ENCODE data around the gene ADGRD1.
"Not testable (repeated sequence)": the region's sequence is repeated elsewhere in the genome, so short reads cannot be mapped to it uniquely, and the experiment has no call there.

The ADGRD1 gene

GRCh38 chr12:130953771-130954543 is at the start of gene ADGRD1:
ADGRD1 (plus strand) TSS chr12:130953907; CDS start chr12:130954466, 559 bp downstream.
- Histone ChIP-seq H3K9me2 (ENCODE audit: low read depth, low read length) (no peaks in the 10 kb centered on the region), H3K36me3 (ENCODE audit: insufficient read depth, low read length) (no peaks in the 10 kb centered on the region), H3K4me1 (ENCODE audit: insufficient read depth, low read length, severe bottlenecking) (no peaks in the 10 kb centered on the region), H3K9ac (ENCODE audit: low read length) (no peak within 1 kb of the TSS), H3K4me2 (ENCODE audit: low read length) (no peak within 1 kb of the TSS), H3K27ac (ENCODE audit: low read depth, low read length, poor library complexity, severe bottlenecking) (no peak within 1 kb of the TSS), H3K4me3 (ENCODE audit: low read depth, low read length, poor library complexity, severe bottlenecking) (no peak within 1 kb of the TSS), H2AFZ (ENCODE audit: low read length) (no peak within 1 kb of the TSS), H4K20me1 (ENCODE audit: insufficient read depth, low read length) (no peaks in the 10 kb centered on the region), H3F3A (ENCODE audit: insufficient read depth, low read length) (no peaks in the 10 kb centered on the region), H3K27me3 (ENCODE audit: insufficient read depth, low read length) (peaks cover 3% of the 10 kb centered on the region; the same call in 1 of the 2 replicates), H3K9me3 (ENCODE audit: low read length) (no peaks in the 10 kb centered on the region), H3K79me2 (ENCODE audit: insufficient read depth, low read length) (no peaks in the 10 kb centered on the region)
- TF ChIP-seq, protein P1, sequence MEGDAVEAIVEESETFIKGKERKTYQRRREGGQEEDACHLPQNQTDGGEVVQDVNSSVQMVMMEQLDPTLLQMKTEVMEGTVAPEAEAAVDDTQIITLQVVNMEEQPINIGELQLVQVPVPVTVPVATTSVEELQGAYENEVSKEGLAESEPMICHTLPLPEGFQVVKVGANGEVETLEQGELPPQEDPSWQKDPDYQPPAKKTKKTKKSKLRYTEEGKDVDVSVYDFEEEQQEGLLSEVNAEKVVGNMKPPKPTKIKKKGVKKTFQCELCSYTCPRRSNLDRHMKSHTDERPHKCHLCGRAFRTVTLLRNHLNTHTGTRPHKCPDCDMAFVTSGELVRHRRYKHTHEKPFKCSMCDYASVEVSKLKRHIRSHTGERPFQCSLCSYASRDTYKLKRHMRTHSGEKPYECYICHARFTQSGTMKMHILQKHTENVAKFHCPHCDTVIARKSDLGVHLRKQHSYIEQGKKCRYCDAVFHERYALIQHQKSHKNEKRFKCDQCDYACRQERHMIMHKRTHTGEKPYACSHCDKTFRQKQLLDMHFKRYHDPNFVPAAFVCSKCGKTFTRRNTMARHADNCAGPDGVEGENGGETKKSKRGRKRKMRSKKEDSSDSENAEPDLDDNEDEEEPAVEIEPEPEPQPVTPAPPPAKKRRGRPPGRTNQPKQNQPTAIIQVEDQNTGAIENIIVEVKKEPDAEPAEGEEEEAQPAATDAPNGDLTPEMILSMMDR (IDR thresholded peaks at IDR 0.05; ENCODE audit: low read length), result no peak
- no peak for TF ChIP-seq EZH2 (IDR thresholded peaks at IDR 0.05; ENCODE audit: borderline replicate concordance, low read length)

GRCh38 chr12:130904064-130904463 is 49.6 kb upstream of the ADGRD1 start:
- H3K36me3 ChIP-seq (ENCODE audit: insufficient read depth, low read length), result no peaks in the 10 kb centered on the region
- H3K9me2 ChIP-seq (ENCODE audit: low read depth, low read length), result no peaks in the 10 kb centered on the region
- no peaks in the 10 kb centered on the region for H3K79me2 ChIP-seq (ENCODE audit: insufficient read depth, low read length)
- H2AFZ ChIP-seq (ENCODE audit: low read length), result no peak overlapping the region
- H3K4me2 ChIP-seq (ENCODE audit: low read length), result no peak overlapping the region
- H3F3A ChIP-seq (ENCODE audit: insufficient read depth, low read length), result no peaks in the 10 kb centered on the region
- no peak overlapping the region for H3K9ac ChIP-seq (ENCODE audit: low read length)
- no peak for TF ChIP-seq EZH2 (IDR thresholded peaks at IDR 0.05; ENCODE audit: borderline replicate concordance, low read length)
- TF ChIP-seq, protein P1 (IDR thresholded peaks at IDR 0.05; ENCODE audit: low read length), result no peak
- no peaks in the 10 kb centered on the region for H3K4me1 ChIP-seq (ENCODE audit: insufficient read depth, low read length, severe bottlenecking)
- no peak overlapping the region for H3K27ac ChIP-seq (ENCODE audit: low read depth, low read length, poor library complexity, severe bottlenecking)
- no peaks in the 10 kb centered on the region for H3K9me3 ChIP-seq (ENCODE audit: low read length)
- H3K4me3 ChIP-seq (ENCODE audit: low read depth, low read length, poor library complexity, severe bottlenecking), result no peak overlapping the region
- H4K20me1 ChIP-seq (ENCODE audit: insufficient read depth, low read length), result no peaks in the 10 kb centered on the region
- no peaks in the 10 kb centered on the region for H3K27me3 ChIP-seq (ENCODE audit: insufficient read depth, low read length)

GRCh38 chr12:130904936-130905455 is 48.7 kb upstream of the ADGRD1 start:
- not testable (repeated sequence) for H3K4me1 ChIP-seq (ENCODE audit: insufficient read depth, low read length, severe bottlenecking); H2AFZ ChIP-seq (ENCODE audit: low read length); H3K4me2 ChIP-seq (ENCODE audit: low read length)

More at GRCh38 chr12:130904936-130905455, 48.7 kb upstream of the ADGRD1 start:
- not testable (repeated sequence) for H4K20me1 ChIP-seq (ENCODE audit: insufficient read depth, low read length); H3K36me3 ChIP-seq (ENCODE audit: insufficient read depth, low read length); H3K9ac ChIP-seq (ENCODE audit: low read length); H3K27me3 ChIP-seq (ENCODE audit: insufficient read depth, low read length); H3K9me2 ChIP-seq (ENCODE audit: low read depth, low read length); H3K27ac ChIP-seq (ENCODE audit: low read depth, low read length, poor library complexity, severe bottlenecking); H3K79me2 ChIP-seq (ENCODE audit: insufficient read depth, low read length); H3K4me3 ChIP-seq (ENCODE audit: low read depth, low read length, poor library complexity, severe bottlenecking); H3K9me3 ChIP-seq (ENCODE audit: low read length); H3F3A ChIP-seq (ENCODE audit: insufficient read depth, low read length)

Data from OCI-LY1 (cell line).